GM12873 (cell line): ENCODE results near the gene FSTL5.

Experiments
- CTCF ChIP-seq: IDR thresholded peaks from 2 replicates; pipeline ENCODE4 v1.5.1; 2012; ENCODE audit warnings: low read depth, mild to moderate bottlenecking, moderate library complexity, low read length, control low read depth; ENCODE audit not compliant: insufficient read depth; ENCODE audit errors: missing control alignments

Gene FSTL5

GRCh38 chr4:161767116-161767515 is 396.7 kb downstream of the FSTL5 start:
- TF ChIP-seq CTCF = no peak

GRCh38 chr4:161762796-161763195 is 401.0 kb downstream of the FSTL5 start:
- no peak for TF ChIP-seq CTCF

GRCh38 chr4:161760008-161760407 is 403.8 kb downstream of the FSTL5 start:
- no peak for TF ChIP-seq CTCF

GRCh38 chr4:161728929-161729328 is 434.9 kb downstream of the FSTL5 start:
- TF ChIP-seq CTCF = no peak

GRCh38 chr4:161721947-161722346 is 441.9 kb downstream of the FSTL5 start:
- no peak for TF ChIP-seq CTCF

- TF ChIP-seq CTCF = no peak
These were observed 446.7 kb downstream of the FSTL5 start for GRCh38 chr4:161717084-161717483.

GRCh38 chr4:161714931-161715330 is 448.9 kb downstream of the FSTL5 start:
- no peak for TF ChIP-seq CTCF
